HG02870 (cell line): Measurements from ENCODE around the gene VAPB.

Source experiments
- ATAC-seq: cut with Tn5 transposase; IDR thresholded peaks from one replicate; pipeline ENCODE4 v1.9.1; 2021; ENCODE audit warnings: mild to moderate bottlenecking, moderate library complexity; ENCODE audit not compliant: unreplicated experiment

VAPB gene

DNA sequence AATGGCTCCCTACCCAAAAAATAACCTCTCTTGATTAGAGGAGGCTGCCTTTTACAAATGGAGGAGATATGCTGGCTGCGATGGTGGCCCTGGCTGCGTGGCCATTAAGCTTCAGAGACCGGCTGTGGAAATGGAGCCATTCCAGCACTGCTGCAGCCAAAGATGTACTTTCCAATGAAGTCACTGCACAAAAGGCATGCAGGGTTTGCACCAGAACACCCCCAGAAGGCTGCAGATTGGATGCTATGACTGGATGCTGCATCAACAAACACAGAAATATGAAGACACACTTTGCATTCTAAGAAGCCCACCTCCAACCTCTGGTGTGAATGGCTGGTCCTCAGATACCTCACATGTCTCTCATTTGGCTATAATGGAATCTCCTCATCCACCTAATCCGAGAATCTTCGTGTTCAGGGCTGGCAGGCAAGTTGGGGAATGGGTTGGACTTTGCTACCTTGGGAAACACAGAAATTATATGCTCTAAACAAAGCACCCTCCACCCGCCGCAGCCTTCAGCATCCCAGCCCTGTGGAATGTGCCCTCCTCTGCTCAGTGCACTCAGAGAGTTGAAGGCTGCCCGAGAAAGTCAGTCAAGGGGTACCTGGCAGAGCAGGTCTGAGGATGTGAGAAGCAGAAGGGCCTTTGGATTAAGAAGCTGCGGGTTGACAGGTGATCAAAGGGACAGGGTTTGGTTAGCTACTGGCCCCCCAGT lies 90.9 kb downstream of the VAPB start:
- no peak for ATAC-seq

DNA sequence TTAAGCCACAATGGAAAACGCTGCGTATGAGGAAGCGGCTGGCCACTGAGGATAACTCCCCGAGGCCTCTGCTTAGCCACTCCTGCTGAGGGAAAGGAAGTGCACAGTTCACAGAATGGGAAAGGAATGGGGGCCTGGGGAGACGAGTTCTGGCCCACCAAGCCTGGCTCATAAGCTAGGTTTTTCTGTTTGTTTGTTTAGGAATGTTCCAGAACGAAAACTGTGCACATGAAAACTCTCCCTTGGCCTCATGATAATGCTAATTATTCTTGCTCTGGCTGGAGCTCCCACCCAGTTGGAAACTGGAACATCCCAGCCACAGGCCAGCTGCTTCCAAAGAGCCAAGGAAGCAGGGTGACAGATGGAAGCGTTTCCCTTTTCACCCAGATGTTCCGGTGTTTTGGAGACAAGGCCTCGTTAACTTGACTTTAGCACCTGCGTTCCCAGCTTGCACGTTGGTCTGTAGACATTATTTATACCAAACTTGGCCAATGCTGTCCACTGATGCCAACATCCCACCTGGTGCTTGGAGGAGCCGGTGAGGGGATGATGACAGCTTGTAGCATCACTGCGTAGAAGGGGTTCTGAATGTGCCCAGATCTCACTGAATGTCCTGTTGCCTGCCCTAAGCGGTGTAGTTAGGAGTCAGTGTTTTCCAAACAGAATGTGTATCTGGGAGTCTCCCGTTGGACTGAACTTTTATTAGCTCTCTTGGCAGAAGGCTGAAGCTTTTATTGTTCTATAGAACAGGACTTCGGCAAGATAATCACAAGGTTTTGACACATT lies 91.7 kb downstream of the VAPB start:
- ATAC-seq = no peak

DNA sequence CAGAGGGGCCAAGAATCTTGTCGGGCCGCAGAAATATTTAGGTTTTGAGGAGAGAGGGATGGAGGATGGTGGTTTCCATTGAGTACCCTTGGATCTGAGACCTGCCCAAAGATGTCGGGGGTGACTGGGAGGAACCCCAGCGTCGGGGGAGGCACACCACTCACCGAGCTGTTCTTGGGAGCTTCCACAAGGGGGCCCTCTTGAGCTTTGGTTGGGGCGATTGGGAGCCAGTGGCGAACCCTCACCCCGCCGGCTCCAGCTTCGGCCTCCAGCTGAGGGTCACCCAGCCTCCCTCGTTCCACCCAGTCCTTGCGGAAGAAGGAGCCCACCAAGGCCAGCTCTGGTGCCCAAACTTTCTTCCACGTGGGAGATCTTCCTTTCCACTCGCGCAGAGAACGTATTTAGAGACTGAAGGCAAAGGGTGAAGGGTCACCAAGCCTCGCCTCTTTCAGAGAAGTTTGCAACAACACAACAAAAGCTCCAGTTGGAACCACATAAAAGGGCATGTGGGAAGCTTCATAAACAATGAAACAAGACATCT lies 92.5 kb downstream of the VAPB start:
- ATAC-seq = no peak

DNA sequence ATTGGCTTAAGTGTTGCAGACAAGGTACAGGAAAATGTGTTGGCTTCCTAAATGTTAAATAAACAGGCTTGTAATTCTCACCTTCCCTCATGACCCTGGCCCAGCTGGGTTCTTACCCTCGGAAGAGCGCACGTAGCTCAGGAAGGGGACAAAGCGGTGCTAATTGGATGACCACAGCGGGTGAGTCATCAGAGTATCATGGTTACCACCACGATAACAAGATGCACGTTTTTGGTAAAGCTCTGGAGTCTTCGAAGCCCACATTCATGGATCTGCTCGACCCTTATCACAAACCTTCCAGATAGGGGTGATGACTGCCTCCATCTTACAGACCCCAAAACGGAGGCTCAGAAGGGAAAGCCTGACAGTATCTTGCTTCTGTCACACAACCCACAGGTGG lies 93.4 kb downstream of the VAPB start:
- no peak for ATAC-seq

DNA sequence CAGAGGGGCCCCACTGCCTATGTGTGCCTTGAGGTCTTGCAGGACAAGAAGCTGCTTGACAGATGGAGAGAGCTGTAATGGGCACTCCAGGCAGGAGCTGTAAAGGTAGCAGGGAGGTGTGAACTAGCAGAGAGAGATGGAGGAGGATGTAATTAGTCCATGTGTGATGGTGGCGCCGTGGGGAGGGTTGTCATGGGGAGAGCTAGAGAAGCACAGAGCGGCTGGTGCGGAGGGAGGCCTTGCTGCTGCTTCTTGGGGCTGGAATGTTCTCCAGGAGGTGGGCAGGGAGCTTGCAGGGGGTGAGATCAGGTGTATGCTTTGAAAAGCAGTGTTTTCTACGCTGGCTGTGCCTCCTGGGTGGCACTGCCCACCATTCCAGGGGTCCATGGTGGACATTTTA lies 94.0 kb downstream of the VAPB start:
- no peak for ATAC-seq

DNA sequence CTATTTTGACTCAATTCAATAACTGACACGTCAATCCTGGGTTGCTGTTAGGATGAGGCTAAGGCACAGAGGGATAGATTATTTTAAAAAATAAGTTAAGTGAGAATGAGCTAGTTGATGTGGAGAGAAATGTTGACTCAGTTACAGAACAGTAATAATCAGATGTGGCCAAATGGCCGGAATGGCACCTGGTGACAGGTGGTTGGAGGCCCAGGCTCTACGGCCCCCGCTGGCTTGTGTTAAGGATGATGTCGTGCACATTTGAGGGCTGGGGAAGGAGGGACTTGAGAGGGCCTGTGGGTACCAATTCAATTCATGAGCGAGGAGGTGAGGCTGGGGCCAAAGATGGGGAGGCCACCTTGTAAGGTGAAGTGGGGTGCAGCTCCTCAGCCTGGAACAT lies 94.4 kb downstream of the VAPB start:
- no peak for ATAC-seq

DNA sequence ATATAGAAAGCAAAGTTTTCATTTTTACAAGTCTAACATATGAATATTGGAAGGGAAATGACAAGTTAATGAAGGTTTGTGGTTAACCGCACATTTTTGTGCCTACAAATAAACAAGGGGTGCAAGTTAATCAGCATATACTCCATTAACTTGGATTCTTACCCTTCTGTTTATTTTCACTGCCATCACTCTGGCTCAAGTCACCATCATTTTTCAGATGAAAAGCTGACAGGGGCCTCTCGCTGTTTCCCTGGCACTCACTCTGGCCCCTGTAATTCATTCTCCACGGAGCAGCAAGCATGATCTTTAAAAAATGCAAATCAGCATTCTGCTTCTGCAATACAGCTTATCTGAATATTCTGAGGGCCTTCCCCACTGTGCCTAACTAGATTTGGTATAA lies 96.4 kb downstream of the VAPB start:
- no peak for ATAC-seq

DNA sequence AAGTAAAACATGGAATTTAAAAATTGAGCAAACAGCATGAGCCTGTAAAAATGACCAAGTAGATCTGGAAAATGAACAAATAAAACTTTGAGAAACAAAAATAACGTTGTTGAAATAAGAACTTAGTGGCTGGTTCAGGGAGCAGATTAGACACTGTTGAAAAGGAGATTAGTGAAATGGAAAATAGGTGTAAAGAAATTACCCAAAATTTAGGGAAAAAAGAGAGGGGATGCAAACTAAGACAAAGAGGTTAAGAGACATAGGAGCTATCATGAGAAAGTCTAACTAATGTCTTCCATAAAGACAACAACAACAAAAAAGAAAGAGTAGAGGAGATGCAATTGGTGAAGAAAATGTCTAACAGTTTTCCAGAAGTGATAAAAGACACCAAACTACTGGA lies 97.2 kb downstream of the VAPB start:
- ATAC-seq = no peak

DNA sequence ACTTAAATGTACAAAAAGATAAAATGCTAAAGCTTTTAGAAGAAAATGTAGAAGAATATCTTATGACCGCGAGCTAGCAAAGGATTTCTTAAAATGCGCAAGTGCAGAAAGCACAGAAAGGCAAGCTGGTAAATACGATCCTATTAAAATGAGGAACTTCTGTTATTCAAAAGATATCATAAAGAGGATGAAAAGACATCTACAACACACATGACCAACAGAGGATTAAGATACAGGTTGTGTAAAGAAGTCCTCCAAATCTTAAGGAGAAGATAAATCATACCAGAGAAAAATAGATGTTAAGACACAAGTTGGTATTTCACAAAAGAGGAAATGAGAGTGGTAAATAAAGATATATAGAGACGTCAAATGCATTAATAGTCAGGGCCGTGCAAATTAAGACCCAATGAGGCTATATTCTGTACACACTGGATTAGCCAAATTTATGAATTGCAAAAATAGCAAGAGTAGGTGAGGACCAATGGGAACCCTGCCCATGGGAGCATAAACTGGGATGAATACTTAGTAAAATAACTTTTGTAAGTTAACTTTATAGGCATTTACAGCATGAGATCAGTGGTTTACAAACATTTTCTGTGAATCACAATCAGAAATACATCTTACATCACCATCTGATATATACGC lies 103.2 kb downstream of the VAPB start:
- ATAC-seq = no peak

DNA sequence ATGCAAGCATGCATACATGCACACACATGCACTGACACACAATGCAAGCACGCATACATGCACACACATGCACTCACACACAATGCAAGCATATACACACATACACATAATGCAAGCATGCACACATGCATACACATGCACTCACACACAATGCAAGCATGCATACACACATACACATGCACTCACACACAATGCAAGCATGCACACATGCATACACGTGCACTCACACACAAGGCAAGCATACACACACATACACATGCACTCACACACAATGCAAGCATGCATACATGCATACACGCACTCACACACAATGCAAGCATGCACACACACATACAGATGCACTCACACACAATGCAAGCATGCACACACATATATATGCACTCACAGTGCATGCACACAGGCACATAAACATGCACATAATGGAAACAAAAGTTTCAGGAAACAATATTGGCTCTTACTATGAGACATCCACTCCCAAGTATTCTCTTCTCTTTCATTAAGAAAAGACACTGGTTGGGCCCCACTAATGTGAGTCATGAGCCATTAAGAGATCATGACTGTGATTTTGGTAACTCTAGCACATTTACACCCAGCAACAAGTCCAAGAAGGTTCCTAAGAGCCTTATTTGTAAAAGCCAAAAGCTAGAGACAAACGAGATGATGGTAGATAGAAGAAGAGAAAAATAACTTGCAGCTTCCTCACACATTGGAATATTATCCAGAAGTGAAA lies 103.9 kb downstream of the VAPB start:
- no peak for ATAC-seq

DNA sequence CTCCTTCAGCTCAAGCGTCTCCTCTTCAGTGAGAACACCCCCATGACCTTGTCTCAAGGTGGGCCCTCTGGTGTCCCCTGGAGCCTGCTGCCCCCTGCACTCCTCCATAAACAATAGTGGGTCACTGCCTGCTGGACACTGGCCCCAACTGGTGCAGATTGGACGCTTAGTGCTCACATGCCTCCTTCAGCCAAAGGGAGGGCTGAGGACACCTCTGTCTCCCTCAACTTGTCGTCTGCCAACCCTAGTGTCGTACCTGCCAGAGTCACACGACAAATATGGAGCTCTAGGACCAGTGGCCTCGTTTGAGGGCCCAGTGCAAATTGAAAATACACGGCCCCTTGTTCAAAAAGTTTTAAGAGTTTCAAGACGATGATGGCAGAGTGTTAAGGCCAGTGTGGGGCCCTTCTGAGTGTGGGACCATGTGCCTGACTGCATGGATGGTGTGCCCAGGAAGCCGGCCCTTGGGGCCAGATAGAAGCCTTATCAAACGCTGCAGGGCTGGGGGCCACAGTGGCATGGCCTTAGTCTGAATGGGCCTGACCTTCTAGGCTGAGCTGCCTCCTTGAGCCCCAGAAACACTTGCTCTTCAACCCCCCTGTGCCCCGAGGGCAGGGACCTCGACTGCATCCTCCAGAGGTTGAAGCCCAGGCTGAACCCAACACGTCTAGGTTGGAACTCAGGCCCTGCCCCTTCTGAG lies 106.0 kb downstream of the VAPB start:
- ATAC-seq = no peak

DNA sequence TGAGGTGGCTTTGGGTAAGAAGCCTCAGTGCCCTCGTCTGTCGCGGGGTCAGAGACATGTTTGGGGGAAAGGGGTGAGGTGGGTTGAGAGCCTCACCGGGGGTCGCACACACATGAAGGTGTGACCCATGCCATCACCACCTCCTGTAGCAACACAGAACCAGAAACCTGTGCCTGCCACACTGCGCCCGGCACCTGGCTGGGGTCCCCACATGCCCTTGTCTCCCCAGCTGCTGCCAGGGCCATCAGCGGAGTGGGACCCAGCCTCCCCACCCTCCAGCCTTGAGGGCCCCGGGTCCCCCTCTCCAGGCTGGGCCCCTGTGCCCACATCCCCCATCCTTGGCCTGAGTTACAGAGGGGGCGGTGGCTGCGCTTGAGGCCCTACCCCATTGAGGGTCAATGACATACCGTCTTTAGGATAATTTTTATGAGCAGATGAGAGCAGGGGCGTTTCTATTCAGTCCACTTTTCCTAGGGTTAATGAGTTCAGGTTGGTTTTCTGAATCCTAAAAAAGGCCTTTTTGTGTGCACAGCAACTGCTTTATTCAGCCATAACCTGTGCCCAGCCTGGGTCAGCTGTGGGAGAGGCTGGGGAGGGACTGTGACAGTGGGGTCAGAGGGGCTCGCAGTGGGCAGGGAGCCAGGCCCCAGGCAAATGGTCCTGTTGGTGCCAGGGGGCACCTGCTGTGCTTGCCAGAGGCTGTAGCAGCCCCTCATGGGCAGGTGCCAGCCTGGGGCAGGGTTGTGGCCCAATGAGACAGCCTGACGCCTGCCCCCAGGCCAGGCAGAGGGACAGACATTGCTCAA lies 106.8 kb downstream of the VAPB start:
- no peak for ATAC-seq

DNA sequence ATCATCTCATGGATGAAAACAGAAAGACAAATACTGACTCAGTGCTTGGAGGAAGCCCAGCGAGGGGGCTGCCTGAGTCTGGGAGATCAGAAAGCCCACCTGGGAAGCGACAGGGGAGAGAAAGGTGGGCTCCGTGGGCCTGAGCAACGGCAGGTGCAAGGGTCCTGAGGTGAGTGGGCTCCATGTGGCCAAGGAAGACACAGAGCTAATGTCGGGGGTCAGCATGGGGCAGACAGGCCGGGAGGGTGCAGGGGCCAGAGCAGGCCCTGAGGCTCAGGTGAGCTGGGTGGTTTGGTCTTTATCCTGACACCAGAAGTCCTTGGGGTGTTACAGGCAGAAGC lies 107.4 kb downstream of the VAPB start:
- no peak for ATAC-seq

DNA sequence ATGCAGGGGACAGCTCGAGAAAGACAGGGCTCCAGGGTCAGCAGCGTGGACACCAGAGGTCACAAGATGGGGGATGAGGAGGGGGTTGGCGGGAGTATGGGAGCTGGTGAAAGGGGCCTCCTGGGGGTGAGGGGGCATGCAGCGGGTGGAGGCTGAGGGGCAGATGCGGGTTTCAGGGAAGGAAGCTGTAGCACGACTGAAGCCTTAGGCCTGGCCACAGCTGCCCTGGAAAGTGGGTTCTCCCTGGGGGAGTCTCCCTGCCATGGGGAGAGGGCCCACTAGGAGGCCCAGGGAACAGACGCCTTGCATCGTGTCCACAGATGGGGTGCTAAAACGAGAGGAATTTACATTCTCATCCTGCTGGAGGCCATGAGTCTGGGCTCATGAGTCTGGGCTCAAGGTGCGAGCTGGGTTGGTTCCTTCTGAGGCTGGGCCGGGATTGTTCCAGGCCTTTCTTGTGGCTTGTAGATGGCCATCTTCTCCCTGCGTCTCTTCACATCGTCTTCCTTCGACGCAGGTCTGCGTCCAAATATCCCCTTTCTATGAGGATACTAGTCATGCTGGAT lies 108.1 kb downstream of the VAPB start:
- ATAC-seq = no peak

DNA sequence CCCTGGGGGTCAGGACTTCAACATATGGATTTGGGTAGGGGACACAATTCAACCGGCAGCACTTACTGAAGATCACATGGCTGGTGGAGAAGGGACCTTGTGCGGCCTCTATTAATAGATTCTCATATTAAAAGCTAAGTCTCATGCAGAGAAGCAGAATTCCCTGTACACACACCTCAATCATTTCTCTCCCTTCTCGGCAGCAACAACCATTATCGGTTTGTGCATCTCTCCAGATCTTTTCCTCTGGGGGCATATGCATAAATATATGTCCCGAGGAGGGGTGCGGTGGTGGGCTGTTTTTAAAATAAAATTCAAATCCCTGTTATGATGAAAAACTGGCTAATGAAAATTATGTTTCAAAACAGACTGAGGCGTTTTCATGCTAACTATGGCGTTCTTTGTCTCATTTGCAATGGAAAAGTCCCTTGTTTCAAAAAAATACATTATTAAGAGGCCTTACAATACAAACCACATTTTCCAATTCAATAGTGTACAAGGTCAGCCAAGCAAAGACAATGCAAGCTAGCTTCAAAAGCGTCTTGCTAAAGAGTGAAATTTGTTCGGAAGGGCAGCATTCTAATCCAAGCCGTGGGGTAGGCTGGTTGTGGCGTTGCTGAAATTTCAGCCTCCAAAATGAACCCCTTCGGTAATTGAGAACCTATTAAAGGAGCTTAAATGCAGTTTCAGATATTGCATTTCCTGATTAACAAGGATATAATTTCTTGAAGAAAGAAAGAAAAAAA lies 108.9 kb downstream of the VAPB start:
- no peak for ATAC-seq

DNA sequence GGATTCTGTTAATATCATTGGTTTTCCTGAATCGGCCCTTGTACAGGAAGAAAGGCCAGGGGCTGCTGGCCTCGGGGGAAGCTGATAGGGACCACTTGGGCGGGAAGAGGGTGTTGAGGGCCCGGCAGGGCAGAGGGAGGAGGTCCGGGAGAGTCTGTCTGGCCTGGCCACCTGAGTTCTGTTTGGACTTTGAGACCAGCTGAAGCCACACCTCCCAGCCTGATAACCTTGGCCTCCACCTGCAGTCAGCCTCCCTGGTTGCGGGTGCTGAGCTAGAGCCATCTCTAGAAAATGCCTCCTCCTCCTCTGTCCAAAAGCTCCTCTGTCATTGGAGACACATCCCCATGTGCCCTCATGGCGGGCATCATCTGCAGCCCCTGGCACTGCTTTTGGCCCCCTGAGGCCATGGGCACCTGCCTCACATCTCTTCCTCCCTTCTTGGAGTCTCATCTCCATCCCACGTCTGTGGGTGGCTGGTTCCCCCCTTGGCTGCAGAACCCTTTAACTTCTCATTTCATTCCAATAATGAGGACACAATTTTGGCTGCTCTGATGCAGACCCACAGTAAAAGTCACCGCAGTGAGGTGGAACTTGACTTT lies 109.5 kb downstream of the VAPB start:
- no peak for ATAC-seq

DNA sequence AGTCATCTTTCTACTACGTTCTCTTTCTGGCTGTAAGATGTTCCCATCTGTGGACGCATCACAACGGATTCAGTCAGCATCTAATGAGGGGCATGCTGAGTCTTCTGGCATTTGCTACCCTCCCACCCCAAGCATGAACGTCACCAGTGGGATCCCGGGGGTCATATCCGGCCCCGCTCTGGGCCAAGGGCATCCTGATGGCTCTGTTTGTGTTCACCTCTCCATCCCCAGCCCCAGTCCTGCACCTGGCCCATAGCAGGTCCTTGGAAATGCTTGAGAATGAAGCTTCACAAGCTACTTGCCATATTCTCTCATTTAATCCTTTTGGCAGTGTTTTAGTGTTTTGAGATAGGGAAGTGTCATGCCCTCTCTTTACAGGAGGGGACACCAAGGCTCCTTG lies 111.2 kb downstream of the VAPB start:
- no peak for ATAC-seq
